SH-SY5Y (cell line): ENCODE measurements around the gene SPINT2.

Experiments
- GATA2 ChIP-seq: IDR thresholded peaks from 2 replicates; pipeline ENCODE4 v1.6.1; 2011; ENCODE audit warnings: mild to moderate bottlenecking, low read depth, low read length
- GATA3 ChIP-seq: IDR thresholded peaks from 2 replicates; pipeline ENCODE4 v1.6.1; 2011; ENCODE audit warnings: low read depth, mild to moderate bottlenecking, low read length, moderate library complexity

DNA sequence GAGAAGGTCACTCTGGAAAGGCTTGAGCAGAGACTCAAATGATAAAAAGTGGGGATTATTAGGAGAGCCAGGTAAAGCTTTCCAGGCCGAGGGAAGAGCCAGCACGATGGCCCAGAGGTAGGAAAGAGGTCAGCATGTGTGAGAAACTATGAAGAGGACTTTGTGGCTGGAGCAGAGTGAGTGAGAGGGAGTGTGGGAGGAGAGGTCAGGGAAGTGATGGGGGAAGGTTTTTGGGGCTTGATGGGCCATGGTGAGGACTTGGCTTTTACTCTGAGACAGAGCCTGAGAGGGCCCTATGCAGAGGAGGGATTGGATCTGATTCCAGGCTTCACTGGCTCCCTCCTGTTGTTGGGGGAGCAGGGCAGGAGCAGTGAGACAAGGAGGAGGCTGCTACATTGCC is 76.6 kb downstream of the SPINT2 start:
- no peak for TF ChIP-seq GATA3
- TF ChIP-seq GATA2, result no peak
